OCI-LY7 (cell line): ENCODE data around the gene ARHGEF18.

Experiments
- CTCF ChIP-seq: fragments of 200-600 bp; sonication (generic); conservative IDR thresholded peaks from 2 replicates; pipeline ENCODE4 v1.5.1; 2014; ENCODE audit warnings: mild to moderate bottlenecking, antibody characterized with exemption, low read length, moderate library complexity, mixed read lengths
- EZH2phosphoT487 ChIP-seq: fragments of 200-600 bp; sonication (generic); IDR thresholded peaks from 2 replicates; pipeline ENCODE4 v1.6.1; 2018; ENCODE audit warnings: low read depth, borderline replicate concordance, mild to moderate bottlenecking, mixed run types, antibody characterized with exemption, low read length, moderate library complexity, mixed read lengths

GRCh38 chr19:7360393-7360984 is 11.8 kb downstream of the ARHGEF18 start:
- TF ChIP-seq CTCF (no peak), EZH2phosphoT487 (no peak)
